Spleen (tissue), 7 donors: Measurements from ENCODE around the gene ITCH.

ENCODE experiments used
- CTCF ChIP-seq, 11 experiments: fragments of 200-600 bp in 7 of 11; fragments of 450-650 bp in 4 of 11; sonication (generic) in 4 of 11; IDR thresholded peaks in 8 of 11; conservative IDR thresholded peaks in 3 of 11; 1 replicate in 7 of 11; 2 replicates in 4 of 11; pipeline versions ENCODE4 v1.4.0 to v1.8.0; 2016 to 2021; ENCODE audit warnings: antibody characterized with exemption in 11 of 11, inconsistent platforms in 4 of 11, mild to moderate bottlenecking in 1 of 11
- POLR2A ChIP-seq, 3 donors: fragments of 450-650 bp; IDR thresholded peaks; one replicate each; pipeline ENCODE4 v1.5.1; 2017; ENCODE audit warnings: antibody characterized with exemption in 3 of 3, mild to moderate bottlenecking in 1 of 3
- POLR2AphosphoS5 ChIP-seq, 3 donors: sonication (generic); formaldehyde crosslinking; IDR thresholded peaks; one replicate each; pipeline ENCODE4 v1.5.1; 2017; ENCODE audit warnings: antibody characterized with exemption in 3 of 3
- donor health status: DM: no; HTN: no; CAD: no; lungs with moderate emphysema.
- donor health status: DM: no; HTN: no; CAD: no.
- donor health status: DM: no; HTN: no; CAD: no.

GRCh38 chr20:34553366-34553867, 190.3 kb downstream of the ITCH start:
- TF ChIP-seq CTCF (IDR thresholded peaks at IDR 0.05 in 8 of 11, conservative IDR thresholded peaks at IDR 0.05 in 3 of 11) (no peak), POLR2A (IDR thresholded peaks at IDR 0.05) (no peak), POLR2AphosphoS5 (IDR thresholded peaks at IDR 0.05) (no peak)
